Memory B cell (primary cell): ENCODE results near the gene ADGRA1.
"Not testable (repeated sequence)": the region's sequence is repeated elsewhere in the genome, so short reads cannot be mapped to it uniquely, and the experiment has no call there.

Experiments
- ATAC-seq: fragments of 150-1000 bp; cut with Tn5 transposase; 2 replicates; pipeline ENCODE4 v1.10.0; 2021; ENCODE audit warnings: low read depth, mild to moderate bottlenecking, moderate library complexity
- DNase-seq, 2 donors: peaks; one replicate each; pipeline ENCODE4 v3.0.0; 2022; ENCODE audit warnings: low spot score in 2 of 2
- H3K27ac Mint-ChIP-seq: one replicate; pipeline ENCODE4 v1.8.0; 2022; ENCODE audit warnings: mild to moderate bottlenecking, moderate library complexity, mixed read lengths
- H3K27me3 Mint-ChIP-seq: one replicate; pipeline ENCODE4 v1.8.0; 2022; ENCODE audit warnings: mixed read lengths
- H3K36me3 Mint-ChIP-seq: one replicate; pipeline ENCODE4 v1.8.0; 2022; ENCODE audit warnings: mild to moderate bottlenecking, mixed read lengths
- H3K4me1 Mint-ChIP-seq: one replicate; pipeline ENCODE4 v1.8.0; 2022; ENCODE audit warnings: mixed read lengths
- H3K4me3 Mint-ChIP-seq: one replicate; pipeline ENCODE4 v1.8.0; 2022; ENCODE audit warnings: mild to moderate bottlenecking, moderate library complexity, mixed read lengths
- H3K9me3 Mint-ChIP-seq: one replicate; pipeline ENCODE4 v1.8.0; 2022; ENCODE audit warnings: mixed read lengths

ADGRA1 gene

GRCh38 chr10:133143546-133143945, 55.8 kb downstream of the ADGRA1 start:
- H3K36me3 Mint-ChIP-seq = peaks cover 2% of the 10 kb centered on the region
- H3K27ac Mint-ChIP-seq = no peak overlapping the region
- DNase-seq (no peak), ATAC-seq (no peak)
- peaks cover 10% of the 10 kb centered on the region for H3K9me3 Mint-ChIP-seq
- peaks cover 9% of the 10 kb centered on the region for H3K4me1 Mint-ChIP-seq
- no peak overlapping the region for H3K4me3 Mint-ChIP-seq
- H3K27me3 Mint-ChIP-seq = peaks cover 25% of the 10 kb centered on the region

GRCh38 chr10:133144771-133145170, 57.0 kb downstream of the ADGRA1 start:
- peaks cover 32% of the 10 kb centered on the region for H3K27me3 Mint-ChIP-seq
- H3K4me1 Mint-ChIP-seq = peaks cover 9% of the 10 kb centered on the region
- ATAC-seq (no peak), DNase-seq (no peak)
- H3K4me3 Mint-ChIP-seq = no peak overlapping the region
- no peak overlapping the region for H3K27ac Mint-ChIP-seq
- peaks cover 3% of the 10 kb centered on the region for H3K36me3 Mint-ChIP-seq
- peaks cover 15% of the 10 kb centered on the region for H3K9me3 Mint-ChIP-seq

- no peak for ATAC-seq
- Mint-ChIP-seq H3K27me3 (peaks cover 27% of the 10 kb centered on the region), H3K4me3 (no peak overlapping the region), H3K36me3 (peaks cover 6% of the 10 kb centered on the region), H3K4me1 (no peaks in the 10 kb centered on the region), H3K27ac (no peak overlapping the region), H3K9me3 (peaks cover 18% of the 10 kb centered on the region)
- DNase-seq = no peak
Observed at GRCh38 chr10:133150226-133150625, 62.5 kb downstream of the ADGRA1 start.

- Mint-ChIP-seq H3K4me1 (no peaks in the 10 kb centered on the region), H3K27me3 (peaks cover 23% of the 10 kb centered on the region), H3K9me3 (peaks cover 18% of the 10 kb centered on the region), H3K27ac (no peak overlapping the region), H3K4me3 (no peak overlapping the region), H3K36me3 (peaks cover 6% of the 10 kb centered on the region)
- DNase-seq = no peak
- no peak for ATAC-seq
Observed at GRCh38 chr10:133150656-133151055, 62.9 kb downstream of the ADGRA1 start.

GRCh38 chr10:133151071-133151470, 63.3 kb downstream of the ADGRA1 start:
- not testable (repeated sequence) for H3K36me3 Mint-ChIP-seq, H3K27ac Mint-ChIP-seq, H3K4me1 Mint-ChIP-seq, ATAC-seq, H3K4me3 Mint-ChIP-seq, DNase-seq
- H3K27me3 Mint-ChIP-seq = peaks cover 23% of the 10 kb centered on the region
- H3K9me3 Mint-ChIP-seq = peaks cover 18% of the 10 kb centered on the region

- Mint-ChIP-seq H3K36me3 (peaks cover 6% of the 10 kb centered on the region), H3K9me3 (peaks cover 18% of the 10 kb centered on the region), H3K4me1 (no peaks in the 10 kb centered on the region), H3K27ac (no peak overlapping the region), H3K27me3 (peaks cover 22% of the 10 kb centered on the region), H3K4me3 (no peak overlapping the region)
- DNase-seq (no peak), ATAC-seq (no peak)
Observed at GRCh38 chr10:133151543-133151972, 63.8 kb downstream of the ADGRA1 start.

GRCh38 chr10:133154411-133154810, 66.7 kb downstream of the ADGRA1 start:
- peaks cover 9% of the 10 kb centered on the region for H3K27me3 Mint-ChIP-seq
- no peaks in the 10 kb centered on the region for H3K4me1 Mint-ChIP-seq
- H3K4me3 Mint-ChIP-seq = no peak overlapping the region
- H3K9me3 Mint-ChIP-seq = peaks cover 5% of the 10 kb centered on the region
- peaks cover 4% of the 10 kb centered on the region for H3K36me3 Mint-ChIP-seq
- DNase-seq (no peak), ATAC-seq (no peak)
- no peak overlapping the region for H3K27ac Mint-ChIP-seq

- Mint-ChIP-seq H3K27ac (no peak overlapping the region), H3K4me3 (no peak overlapping the region)
- no peak for ATAC-seq
Observed at GRCh38 chr10:133154996-133155778, 67.5 kb downstream of the ADGRA1 start.

GRCh38 chr10:133156674-133157579, 69.2 kb downstream of the ADGRA1 start:
- peaks cover 3% of the 10 kb centered on the region for H3K4me1 Mint-ChIP-seq
- no peaks in the 10 kb centered on the region for H3K36me3 Mint-ChIP-seq
- H3K4me3 Mint-ChIP-seq = no peak overlapping the region
- ATAC-seq (no peak), DNase-seq (no peak)
- no peak overlapping the region for H3K27ac Mint-ChIP-seq
- H3K9me3 Mint-ChIP-seq = no peaks in the 10 kb centered on the region
- H3K27me3 Mint-ChIP-seq = peaks cover 1% of the 10 kb centered on the region

More at GRCh38 chr10:133154996-133155778, 67.5 kb downstream of the ADGRA1 start:
- DNase-seq = no peak
- Mint-ChIP-seq H3K36me3 (no peaks in the 10 kb centered on the region), H3K9me3 (no peaks in the 10 kb centered on the region), H3K27me3 (peaks cover 2% of the 10 kb centered on the region), H3K4me1 (no peaks in the 10 kb centered on the region)

- H3K27ac Mint-ChIP-seq = no peak overlapping the region
- H3K4me1 Mint-ChIP-seq = peaks cover 3% of the 10 kb centered on the region
Observed at GRCh38 chr10:133157662-133158436, 70.1 kb downstream of the ADGRA1 start.

GRCh38 chr10:133158437-133158755, 70.7 kb downstream of the ADGRA1 start:
- ATAC-seq (no peak), DNase-seq (no peak)
- Mint-ChIP-seq H3K27ac (no peak overlapping the region), H3K9me3 (no peaks in the 10 kb centered on the region), H3K4me1 (peaks cover 3% of the 10 kb centered on the region), H3K4me3 (no peak overlapping the region), H3K27me3 (peaks cover 8% of the 10 kb centered on the region), H3K36me3 (no peaks in the 10 kb centered on the region)

More at GRCh38 chr10:133157662-133158436, 70.1 kb downstream of the ADGRA1 start:
- Mint-ChIP-seq H3K36me3 (no peaks in the 10 kb centered on the region), H3K27me3 (peaks cover 3% of the 10 kb centered on the region), H3K9me3 (no peaks in the 10 kb centered on the region), H3K4me3 (no peak overlapping the region)
- ATAC-seq = no peak
- DNase-seq = no peak

- Mint-ChIP-seq H3K27me3 (peaks cover 10% of the 10 kb centered on the region), H3K4me3 (peak overlapping the region; percentile 47), H3K4me1 (peaks cover 3% of the 10 kb centered on the region), H3K9me3 (no peaks in the 10 kb centered on the region), H3K27ac (no peak overlapping the region), H3K36me3 (no peaks in the 10 kb centered on the region)
- no peak for DNase-seq
- ATAC-seq = no peak
Observed at GRCh38 chr10:133158756-133159610, 71.3 kb downstream of the ADGRA1 start.

GRCh38 chr10:133159611-133159949, 71.9 kb downstream of the ADGRA1 start:
- peaks cover 3% of the 10 kb centered on the region for H3K4me1 Mint-ChIP-seq
- peaks cover 10% of the 10 kb centered on the region for H3K27me3 Mint-ChIP-seq
- H3K4me3 Mint-ChIP-seq = peak overlapping the region; percentile 47

More at GRCh38 chr10:133159611-133159949, 71.9 kb downstream of the ADGRA1 start:
- ATAC-seq = no peak
- Mint-ChIP-seq H3K27ac (no peak overlapping the region), H3K36me3 (no peaks in the 10 kb centered on the region), H3K9me3 (no peaks in the 10 kb centered on the region)
- no peak for DNase-seq
